ACHN (cell line): ENCODE measurements around the gene HDHD3.
"Not testable (repeated sequence)": the region's sequence is repeated elsewhere in the genome, so short reads cannot be mapped to it uniquely, and the experiment has no call there.

ENCODE experiments used
- DNase-seq: peaks from one replicate; pipeline ENCODE4 v3.0.0-alpha.2; 2015
- in situ Hi-C: cut with HindIII; loops from 2 replicates; pipeline ENCODE4 v1.10.0; 2017; ENCODE audit warnings: low sequenced_read_pairs, low pct_ligation_motif_present, low pct_unique_long_range_greater_than_20kb

Gene HDHD3

GRCh38 chr9:113368982-113369854 is 7.6 kb downstream of the HDHD3 start:
- in situ Hi-C loops = no loop called here
- no peak for DNase-seq

DNA sequence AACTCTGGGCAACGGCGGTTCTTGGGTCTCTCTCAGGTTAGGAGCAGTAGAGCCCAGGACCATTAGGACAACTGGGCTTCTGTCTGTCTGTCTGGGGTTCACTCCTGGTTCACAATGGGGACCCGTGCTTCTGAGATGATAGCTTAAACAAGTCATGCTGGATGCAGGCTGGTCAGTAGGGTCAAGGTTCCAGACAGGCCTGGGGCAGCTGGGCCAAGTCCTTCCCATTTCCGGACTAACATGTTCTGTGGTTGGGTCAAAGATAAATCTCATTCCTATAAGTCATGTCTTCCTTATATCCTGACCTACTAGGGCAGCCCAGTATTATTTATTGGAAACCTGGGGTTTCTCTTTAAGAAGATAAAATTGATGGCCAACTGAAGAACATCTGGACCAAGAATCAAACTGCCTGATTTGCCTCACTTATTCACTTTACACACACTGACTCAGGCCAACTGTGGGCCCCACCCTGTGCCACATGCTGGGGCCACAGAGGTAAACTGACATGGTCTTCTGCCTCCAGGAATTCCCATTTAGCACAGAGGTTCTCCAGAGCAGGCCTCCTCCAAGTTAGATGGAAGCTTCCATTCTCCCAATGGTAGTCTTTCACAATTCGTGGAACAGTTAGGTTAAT is 8.3 kb downstream of the HDHD3 start:
- in situ Hi-C loops = no loop called here
- no peak for DNase-seq

- DNase-seq, in situ Hi-C loops: not testable (repeated sequence)
These were observed 11.1 kb downstream of the HDHD3 start for GRCh38 chr9:113365652-113366051.

DNA sequence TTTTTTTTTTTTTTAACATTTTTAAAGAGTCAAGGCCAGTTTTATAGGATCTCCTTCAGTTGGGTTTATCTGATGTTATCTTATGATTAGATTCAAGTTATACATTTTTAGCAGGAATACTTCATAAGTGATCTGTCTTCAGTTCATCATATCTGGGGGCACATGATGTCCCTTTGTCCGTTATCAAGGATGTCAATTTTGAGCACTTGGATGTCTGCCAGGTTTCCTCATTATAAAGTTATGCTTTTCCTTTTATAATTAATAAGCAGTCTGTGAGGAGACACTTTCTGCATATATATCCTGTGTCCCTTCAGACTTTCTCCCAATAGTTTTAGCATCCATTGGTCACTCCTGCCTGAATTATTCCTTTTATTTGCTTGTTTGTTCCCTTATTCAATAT is 11.8 kb downstream of the HDHD3 start:
- in situ Hi-C loops = no loop called here
- DNase-seq = no peak

DNA sequence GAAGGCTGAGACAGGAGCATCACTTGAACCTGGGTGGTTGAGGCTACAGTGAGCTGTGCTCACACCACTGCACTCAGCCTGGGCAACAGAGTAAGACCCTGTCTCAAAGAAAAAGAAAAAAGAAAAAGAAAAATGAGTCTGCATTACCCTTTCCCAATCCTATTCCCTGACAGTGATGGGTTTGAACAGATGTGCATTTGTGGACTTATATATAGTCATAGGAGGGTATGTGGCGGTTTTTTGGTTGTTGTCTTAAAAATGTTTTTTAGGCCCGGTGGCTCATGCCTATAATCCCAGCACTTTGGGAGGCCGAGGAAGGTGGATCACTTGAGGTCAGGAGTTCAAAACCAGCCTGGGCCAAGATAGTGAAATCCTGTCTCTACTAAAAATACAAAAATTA is 13.4 kb downstream of the HDHD3 start:
- in situ Hi-C loops = no loop called here
- no peak for DNase-seq

DNA sequence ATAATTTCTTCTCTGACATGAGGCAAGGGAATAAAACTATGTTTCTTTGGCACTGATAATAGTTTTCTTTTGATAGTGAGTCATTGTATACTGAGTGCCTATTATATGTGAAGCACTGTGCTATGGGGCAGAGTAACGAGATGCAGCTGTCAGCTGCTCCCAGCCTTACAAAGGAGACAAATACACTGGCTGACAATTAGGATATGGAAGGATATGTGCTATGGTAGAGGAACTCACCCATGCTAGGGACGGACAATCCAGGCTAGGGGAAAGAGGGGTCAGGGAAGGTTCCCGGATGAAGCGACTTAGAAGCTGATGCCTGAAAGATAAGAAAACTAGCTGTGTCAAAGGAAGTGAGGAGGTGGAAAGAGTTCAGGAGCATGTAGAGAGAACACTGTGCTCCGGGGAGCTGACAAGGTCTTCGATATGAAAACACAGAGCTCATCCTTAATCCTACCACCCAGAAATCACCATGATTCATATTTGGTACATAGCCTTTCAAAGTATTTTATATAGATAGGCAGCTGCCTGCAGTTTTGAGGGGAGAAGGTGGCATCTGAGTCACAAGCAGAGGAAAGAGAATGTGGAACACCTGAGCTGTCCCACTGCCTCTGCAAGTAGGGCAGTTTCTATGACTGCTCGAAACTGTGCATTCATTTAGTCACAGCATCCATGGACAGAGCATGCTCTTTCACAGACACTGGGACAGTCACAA is 15.3 kb downstream of the HDHD3 start:
- in situ Hi-C loops = no loop called here
- no peak for DNase-seq

DNA sequence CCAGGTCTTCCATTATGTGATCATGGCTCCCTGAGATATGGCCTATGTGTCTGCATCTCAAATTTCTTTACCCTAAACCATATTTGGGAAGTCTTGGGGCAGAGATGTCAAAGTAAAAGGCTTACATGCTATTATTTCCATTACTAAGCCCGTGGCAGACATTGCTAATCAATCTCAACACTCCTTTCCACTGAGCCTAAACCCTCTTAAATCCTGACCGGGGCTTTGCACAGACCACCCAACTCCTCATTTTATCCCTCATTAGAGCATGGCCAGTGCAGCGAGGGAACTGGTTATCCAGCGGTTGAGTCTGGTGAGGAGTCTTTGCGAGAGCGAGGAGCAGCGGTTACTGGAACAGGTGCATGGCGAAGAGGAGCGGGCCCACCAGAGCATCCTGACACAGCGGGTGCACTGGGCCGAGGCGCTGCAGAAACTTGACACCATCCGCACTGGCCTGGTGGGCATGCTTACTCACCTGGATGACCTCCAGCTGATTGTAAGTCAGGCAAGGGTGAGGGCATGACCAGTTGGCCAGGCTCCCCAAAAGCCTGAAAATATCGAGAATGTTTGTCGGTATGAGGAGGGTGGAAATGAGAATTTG is 16.4 kb downstream of the HDHD3 start:
- DNase-seq = no peak
- in situ Hi-C loops = no loop called here

- in situ Hi-C loops = no loop called here
- DNase-seq = no peak
These were observed 17.4 kb downstream of the HDHD3 start for GRCh38 chr9:113359385-113359784.

GRCh38 chr9:113356686-113357292 is 20.0 kb downstream of the HDHD3 start:
- in situ Hi-C loops = no loop called here
- DNase-seq = no peak

- peak; percentile 21 for DNase-seq
These were observed 21.7 kb downstream of the HDHD3 start for GRCh38 chr9:113355040-113355596.

DNA sequence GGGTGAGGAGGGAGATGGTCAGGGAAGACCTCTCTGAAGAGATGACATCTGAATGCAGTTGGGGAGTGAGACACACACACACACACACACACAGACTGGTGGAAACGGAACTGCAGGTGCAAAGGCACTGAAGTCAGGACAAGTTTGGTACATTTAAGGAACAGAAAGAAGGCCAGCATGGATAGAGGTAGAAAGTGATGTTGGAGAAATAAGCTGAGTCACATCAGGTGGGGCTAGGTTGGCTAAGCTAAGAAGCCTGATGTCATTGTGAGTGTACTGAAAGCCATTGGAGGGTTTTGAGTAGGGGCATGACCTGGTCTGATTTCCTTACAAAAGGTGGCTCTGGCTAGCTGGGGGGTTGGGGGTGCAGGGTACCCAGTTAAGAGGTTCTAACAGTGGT is 24.4 kb downstream of the HDHD3 start:
- no peak for DNase-seq
- in situ Hi-C loops = no loop called here

More at GRCh38 chr9:113355040-113355596, 21.7 kb downstream of the HDHD3 start:
- in situ Hi-C loops = no loop called here

DNA sequence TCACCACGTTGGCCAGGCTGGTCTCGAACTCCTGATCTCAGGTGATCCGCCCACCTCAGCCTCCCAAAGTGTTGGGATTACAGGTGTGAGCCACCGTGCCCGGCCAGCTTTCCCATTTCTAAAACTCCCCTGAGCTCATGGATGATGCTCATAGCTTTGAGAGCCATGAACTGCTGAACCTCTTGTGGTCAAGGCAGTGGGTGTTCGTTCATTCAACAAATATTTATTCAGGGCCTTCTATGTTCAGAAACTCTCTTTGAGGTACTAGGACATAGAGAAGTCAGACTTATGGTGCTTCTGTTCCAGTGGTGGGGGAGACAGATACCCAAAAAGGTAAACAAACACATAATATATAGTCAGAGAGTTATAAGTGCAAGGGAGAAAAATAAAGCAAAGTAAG is 24.8 kb downstream of the HDHD3 start:
- in situ Hi-C loops = no loop called here
- no peak for DNase-seq

DNA sequence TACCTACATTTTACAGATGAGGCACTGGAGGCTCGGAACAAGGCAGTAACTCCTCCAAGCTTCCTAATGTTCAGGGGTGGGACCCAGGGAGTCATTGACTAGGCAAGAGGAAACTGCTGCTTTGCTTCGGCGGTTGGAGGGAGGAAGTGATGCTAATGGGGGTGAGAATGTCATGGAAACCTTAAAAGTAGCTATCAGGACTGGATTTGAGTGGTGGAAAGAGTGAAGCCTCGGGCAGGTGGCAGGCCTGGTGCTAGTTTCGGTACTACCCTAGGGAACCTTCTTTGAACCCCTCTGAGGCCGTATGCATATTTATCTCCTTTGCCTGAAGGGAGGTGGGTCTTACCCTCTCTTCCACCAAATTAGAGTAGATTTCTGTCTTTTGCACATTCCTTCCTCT is 25.8 kb downstream of the HDHD3 start:
- in situ Hi-C loops = no loop called here
- DNase-seq = no peak

DNA sequence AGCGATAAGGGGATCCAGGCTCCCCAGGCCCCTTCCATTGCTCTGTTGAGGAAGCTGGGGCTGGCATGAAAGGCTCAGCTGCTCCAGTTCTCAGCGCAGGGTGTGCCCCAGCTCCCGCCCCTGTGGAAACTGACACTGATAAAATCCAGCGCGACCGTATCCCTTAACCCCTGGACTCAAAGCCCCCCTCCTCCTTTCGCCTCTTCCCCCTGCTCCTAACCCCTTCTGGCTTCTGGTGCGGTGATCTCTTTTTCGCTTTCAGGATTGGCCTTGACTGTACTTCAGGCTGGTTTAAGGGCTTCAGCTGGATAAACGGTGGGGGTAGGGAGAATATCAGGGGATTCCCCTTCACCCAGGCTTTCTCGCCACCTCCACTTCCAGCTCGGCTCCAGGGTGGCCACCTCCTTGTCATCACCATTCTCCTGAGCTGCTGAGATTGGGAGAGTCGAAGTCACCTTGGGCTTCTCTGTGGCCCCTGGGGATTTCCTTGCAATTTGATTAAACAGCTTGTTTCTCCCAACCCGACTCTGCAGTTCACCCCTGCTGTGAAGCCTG is 26.6 kb downstream of the HDHD3 start:
- no peak for DNase-seq
- in situ Hi-C loops = no loop called here

DNA sequence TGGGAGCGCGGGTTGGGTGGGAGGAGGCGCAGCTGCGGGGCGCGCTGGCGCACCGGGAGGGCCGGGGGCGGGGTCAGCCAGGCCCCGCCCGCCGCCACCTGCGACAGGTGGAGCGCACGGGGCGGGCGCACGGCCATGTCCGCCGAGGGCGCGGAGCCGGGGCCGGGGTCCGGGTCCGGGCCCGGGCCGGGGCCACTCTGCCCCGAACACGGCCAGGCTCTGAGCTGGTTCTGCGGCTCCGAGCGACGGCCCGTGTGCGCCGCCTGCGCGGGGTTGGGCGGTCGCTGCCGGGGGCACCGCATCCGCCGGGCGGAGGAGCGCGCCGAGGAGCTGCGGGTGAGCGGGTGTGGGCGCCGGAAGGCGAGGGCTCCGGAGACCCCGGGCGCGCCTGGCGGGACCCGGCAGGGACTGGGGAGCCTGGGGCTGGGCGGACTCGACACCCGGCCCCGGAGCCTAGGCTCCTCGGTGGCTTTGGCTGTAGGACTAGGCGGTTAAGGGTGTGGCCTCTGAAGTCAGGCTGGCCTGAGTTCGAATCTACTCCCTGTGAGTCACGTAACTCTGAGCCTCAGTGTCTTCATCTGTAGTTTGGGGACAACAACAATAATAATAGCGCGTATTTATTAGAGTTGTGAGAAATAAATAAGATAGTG is 27.2 kb downstream of the HDHD3 start, which contains the start of gene BSPRY:
TSS of gene BSPRY (plus strand) at position 97 of the 650 bp plus-strand sequence. CDS start at position 136, 39 bp downstream.
- in situ Hi-C loops = no loop called here
- no peak for DNase-seq

- no peak for DNase-seq
These were observed 27.7 kb downstream of the HDHD3 start for GRCh38 chr9:113349066-113349444.

DNA sequence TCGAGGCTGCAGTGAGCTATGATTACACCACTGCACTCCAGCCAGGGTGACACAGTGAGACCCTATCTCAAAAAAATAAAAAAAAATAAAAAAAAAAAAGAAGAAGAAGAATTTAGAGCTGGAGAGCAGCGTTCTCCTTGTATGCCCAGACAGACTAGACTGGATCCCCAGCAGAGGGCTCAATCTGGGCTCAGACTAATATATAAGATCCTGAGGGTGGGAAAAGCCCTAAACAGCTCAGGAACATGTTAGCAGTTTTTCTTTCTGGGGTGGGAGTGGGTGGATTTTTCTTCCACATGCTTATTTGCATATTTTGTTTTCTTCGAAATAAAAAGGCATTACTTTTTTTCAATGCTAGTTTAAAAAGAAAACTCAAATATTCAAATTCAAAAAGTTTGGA is 28.3 kb downstream of the HDHD3 start:
- in situ Hi-C loops = no loop called here
- DNase-seq = no peak

More at GRCh38 chr9:113349066-113349444, 27.7 kb downstream of the HDHD3 start:
- in situ Hi-C loops = no loop called here

DNA sequence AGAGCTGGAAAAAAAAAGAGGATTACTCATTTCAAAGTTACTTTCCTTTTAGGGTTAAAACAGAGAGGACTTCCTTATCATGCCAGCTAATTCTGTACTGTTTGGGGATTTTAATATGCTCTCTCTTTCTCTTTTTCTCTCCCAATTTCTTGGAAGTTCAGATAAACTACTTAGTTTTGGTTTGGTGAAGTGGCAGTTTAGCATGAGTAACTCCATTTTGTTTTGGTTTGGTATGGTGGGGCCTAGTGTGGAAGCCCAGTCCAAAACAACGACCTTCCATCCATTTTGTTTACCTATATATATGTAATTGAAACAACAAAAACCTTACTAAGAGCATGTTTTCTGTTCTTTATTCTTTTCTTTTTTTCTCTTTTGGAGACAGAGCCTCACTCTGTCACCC is 31.1 kb downstream of the HDHD3 start:
- in situ Hi-C loops = no loop called here
- no peak for DNase-seq
